Measurements from ENCODE around the gene PYROXD2. TPM values are rescaled to one million over a fixed set of nuclear protein-coding genes. Genes with fewer than 3 reads are reported as not detected.

PYROXD2 gene
- total RNA-seq, 2 experiments from 2014 or later, result 8.5 to 9.8 TPM

- CTCF ChIA-PET, result no interaction called here
- intact Hi-C loops (cut with DNase I, micrococcal nuclease), result no loop called here
- Histone ChIP-seq H3K36me3 (ENCODE audit: insufficient read depth, low read length) (no peaks in the 10 kb centered on the region), H3K27ac (ENCODE audit: low read depth in 1 of 2, low read length in 2 of 2) (no peak overlapping the region), H3K4me1 (ENCODE audit: insufficient read depth, low read length) (no peaks in the 10 kb centered on the region), H3K9me3 (ENCODE audit: control insufficient read depth in 1 of 2, insufficient read depth in 1 of 2, low read length in 2 of 2) (no peaks in the 10 kb centered on the region), H3K27me3 (ENCODE audit: control insufficient read depth in 1 of 2, insufficient read depth in 2 of 2, low read length in 2 of 2) (peaks cover 0 to 9% of the 10 kb centered on the region in 2 experiments), H3K4me3 (ENCODE audit: low read length) (no peak overlapping the region)
- Mint-ChIP-seq H3K4me3 (no peak overlapping the region), H3K36me3 (ENCODE audit: low read depth) (no peaks in the 10 kb centered on the region), H3K9me3 (no peaks in the 10 kb centered on the region), H3K27ac (no peak overlapping the region), H3K4me1 (ENCODE audit: low read depth) (no peaks in the 10 kb centered on the region), H3K27me3 (peaks cover 34% of the 10 kb centered on the region)
- POLR2A ChIA-PET, result no interaction called here
- ATAC-seq (ENCODE audit: poor library complexity), result no peak
- no peak for TF ChIP-seq CTCF (IDR thresholded peaks at IDR 0.05)
- DNase-seq, result no peak
These were observed 38.7 kb upstream of the PYROXD2 start for GRCh38 chr10:98453729-98454128.

GRCh38 chr10:98450618-98451017, 35.6 kb upstream of the PYROXD2 start:
- H3K27ac Mint-ChIP-seq, result no peak overlapping the region
- peaks cover 12% of the 10 kb centered on the region for H3K4me1 ChIP-seq (ENCODE audit: insufficient read depth, low read length)
- no peaks in the 10 kb centered on the region for H3K36me3 ChIP-seq (ENCODE audit: insufficient read depth, low read length)
- intact Hi-C loops (cut with DNase I, micrococcal nuclease), result no loop called here
- peaks cover 13% of the 10 kb centered on the region for H3K36me3 Mint-ChIP-seq (ENCODE audit: low read depth)
- no peak overlapping the region for H3K4me3 ChIP-seq (ENCODE audit: low read length)
- no peak overlapping the region for H3K4me3 Mint-ChIP-seq
- no peaks in the 10 kb centered on the region for H3K9me3 Mint-ChIP-seq
- DNase-seq (no peak), ATAC-seq (ENCODE audit: poor library complexity) (no peak)
- ChIA-PET POLR2A (no interaction called here), CTCF (interaction anchor here (0.9 kb wide), 1 partner anchor 17 kb away, joined by 3 read pairs; no protein-coding TSS in a partner anchor)
- peaks cover 21% of the 10 kb centered on the region for H3K27me3 Mint-ChIP-seq
- H3K27ac ChIP-seq (ENCODE audit: low read depth in 1 of 2, low read length in 2 of 2), result no peak overlapping the region
- no peaks in the 10 kb centered on the region for H3K9me3 ChIP-seq (ENCODE audit: control insufficient read depth in 1 of 2, insufficient read depth in 1 of 2, low read length in 2 of 2)
- H3K4me1 Mint-ChIP-seq (ENCODE audit: low read depth), result peaks cover 6% of the 10 kb centered on the region
- no peaks in the 10 kb centered on the region for H3K27me3 ChIP-seq (ENCODE audit: control insufficient read depth in 1 of 2, insufficient read depth in 2 of 2, low read length in 2 of 2)
- no peak for TF ChIP-seq CTCF (IDR thresholded peaks at IDR 0.05)

GRCh38 chr10:98449287-98449686, 34.3 kb upstream of the PYROXD2 start:
- intact Hi-C loops (cut with DNase I, micrococcal nuclease), result loop anchor here in 1 of 2 experiments (5.0 to 10.0 kb wide), 4 partner anchors 594 to 1736 kb away; partner anchors contain the start of genes COX15, CUTC, ERLIN1 and GOT1
- POLR2A ChIA-PET, result no interaction called here
- no peak for DNase-seq

More at GRCh38 chr10:98449287-98449686, 34.3 kb upstream of the PYROXD2 start:
- no peaks in the 10 kb centered on the region for H3K9me3 ChIP-seq (ENCODE audit: control insufficient read depth in 1 of 2, insufficient read depth in 1 of 2, low read length in 2 of 2)
- ATAC-seq (ENCODE audit: poor library complexity), result no peak
- H3K4me3 ChIP-seq (ENCODE audit: low read length), result no peak overlapping the region
- no peak overlapping the region for H3K27ac ChIP-seq (ENCODE audit: low read depth in 1 of 2, low read length in 2 of 2)
- no peak for TF ChIP-seq CTCF (IDR thresholded peaks at IDR 0.05)
- Mint-ChIP-seq H3K27ac (no peak overlapping the region), H3K36me3 (ENCODE audit: low read depth) (peaks cover 24% of the 10 kb centered on the region), H3K4me3 (no peak overlapping the region), H3K9me3 (no peaks in the 10 kb centered on the region), H3K4me1 (ENCODE audit: low read depth) (peaks cover 20% of the 10 kb centered on the region), H3K27me3 (peaks cover 21% of the 10 kb centered on the region)
- H3K27me3 ChIP-seq (ENCODE audit: control insufficient read depth in 1 of 2, insufficient read depth in 2 of 2, low read length in 2 of 2), result no peaks in the 10 kb centered on the region
- peaks cover 11% of the 10 kb centered on the region for H3K36me3 ChIP-seq (ENCODE audit: insufficient read depth, low read length)
- H3K4me1 ChIP-seq (ENCODE audit: insufficient read depth, low read length), result peaks cover 25% of the 10 kb centered on the region
- CTCF ChIA-PET, result no interaction called here
